WERI-Rb-1 (cell line): ENCODE results near the gene PRKD1.

Source experiments
- DNase-seq: peaks from one replicate; pipeline ENCODE4 v3.0.0-alpha.2; 2020
- H3K27ac ChIP-seq: fragments of 250-450 bp; sonication (Bioruptor Pico); 2 replicates; pipeline ENCODE4 v1.5.1; 2020; ENCODE audit warnings: mild to moderate bottlenecking, moderate library complexity
- H3K27me3 ChIP-seq: fragments of 250-450 bp; sonication (Bioruptor Pico); 2 replicates; pipeline ENCODE4 v1.5.1; 2021; ENCODE audit warnings: mild to moderate bottlenecking, low read depth, moderate library complexity; ENCODE audit not compliant: insufficient read depth, severe bottlenecking
- H3K36me3 ChIP-seq: fragments of 250-450 bp; sonication (Bioruptor Pico); 2 replicates; pipeline ENCODE4 v1.5.1; 2020; ENCODE audit warnings: mild to moderate bottlenecking, moderate library complexity
- H3K4me3 ChIP-seq: 2 replicates; pipeline ENCODE4 v1.5.1; 2011; ENCODE audit warnings: low read depth, mild to moderate bottlenecking, control low read depth, low read length
- H3K9me3 ChIP-seq: fragments of 250-450 bp; sonication (Bioruptor Pico); 2 replicates; pipeline ENCODE4 v1.5.1; 2021; ENCODE audit warnings: mild to moderate bottlenecking, moderate library complexity; ENCODE audit not compliant: severe bottlenecking
- TF ChIP-seq, protein P1 (sequence below): IDR thresholded peaks from 2 replicates; pipeline ENCODE4 v1.5.1; 2011; ENCODE audit warnings: low read depth, mild to moderate bottlenecking, control low read depth, inconsistent platforms, low read length

Gene PRKD1

DNA sequence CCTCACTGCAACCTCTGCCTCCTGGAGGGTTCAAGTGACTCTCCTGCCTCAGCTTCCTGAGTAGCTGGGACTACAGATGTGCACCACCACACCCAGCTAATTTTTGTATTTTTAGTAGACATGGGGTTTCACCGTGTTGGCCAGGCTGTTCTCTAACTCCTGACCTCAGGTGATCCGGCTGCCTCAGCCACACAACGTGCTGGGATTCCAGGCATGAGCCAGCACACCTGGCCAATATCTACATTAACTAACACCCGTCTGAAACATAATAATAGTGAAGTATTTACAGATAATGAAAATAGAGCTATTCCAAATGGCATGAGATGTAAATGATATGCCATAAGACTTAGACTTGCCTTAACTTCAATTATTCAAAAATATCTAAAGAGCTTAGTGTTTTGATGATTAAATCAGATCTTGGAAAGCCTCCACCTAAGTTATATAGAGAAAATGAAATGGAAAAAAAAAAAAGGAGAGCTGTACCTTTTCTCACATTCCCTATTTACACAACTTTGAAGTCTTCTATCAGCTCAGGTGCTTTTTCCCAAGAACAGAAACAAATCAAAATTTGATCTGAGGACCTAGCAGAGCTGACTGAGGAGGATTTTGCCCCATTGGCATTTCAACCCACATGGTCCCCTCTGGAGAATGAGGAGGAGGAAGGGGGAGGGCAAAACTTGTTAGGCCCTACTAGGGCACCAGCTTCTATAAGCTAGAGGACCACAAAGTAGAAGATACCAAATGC is 309.2 kb downstream of the PRKD1 start:
- H3K4me3 ChIP-seq = no peak overlapping the region
- no peak for DNase-seq
- H3K36me3 ChIP-seq = no peaks in the 10 kb centered on the region
- TF ChIP-seq, protein P1, sequence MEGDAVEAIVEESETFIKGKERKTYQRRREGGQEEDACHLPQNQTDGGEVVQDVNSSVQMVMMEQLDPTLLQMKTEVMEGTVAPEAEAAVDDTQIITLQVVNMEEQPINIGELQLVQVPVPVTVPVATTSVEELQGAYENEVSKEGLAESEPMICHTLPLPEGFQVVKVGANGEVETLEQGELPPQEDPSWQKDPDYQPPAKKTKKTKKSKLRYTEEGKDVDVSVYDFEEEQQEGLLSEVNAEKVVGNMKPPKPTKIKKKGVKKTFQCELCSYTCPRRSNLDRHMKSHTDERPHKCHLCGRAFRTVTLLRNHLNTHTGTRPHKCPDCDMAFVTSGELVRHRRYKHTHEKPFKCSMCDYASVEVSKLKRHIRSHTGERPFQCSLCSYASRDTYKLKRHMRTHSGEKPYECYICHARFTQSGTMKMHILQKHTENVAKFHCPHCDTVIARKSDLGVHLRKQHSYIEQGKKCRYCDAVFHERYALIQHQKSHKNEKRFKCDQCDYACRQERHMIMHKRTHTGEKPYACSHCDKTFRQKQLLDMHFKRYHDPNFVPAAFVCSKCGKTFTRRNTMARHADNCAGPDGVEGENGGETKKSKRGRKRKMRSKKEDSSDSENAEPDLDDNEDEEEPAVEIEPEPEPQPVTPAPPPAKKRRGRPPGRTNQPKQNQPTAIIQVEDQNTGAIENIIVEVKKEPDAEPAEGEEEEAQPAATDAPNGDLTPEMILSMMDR = no peak
- no peak overlapping the region for H3K27ac ChIP-seq
- no peaks in the 10 kb centered on the region for H3K9me3 ChIP-seq
- no peaks in the 10 kb centered on the region for H3K27me3 ChIP-seq

DNA sequence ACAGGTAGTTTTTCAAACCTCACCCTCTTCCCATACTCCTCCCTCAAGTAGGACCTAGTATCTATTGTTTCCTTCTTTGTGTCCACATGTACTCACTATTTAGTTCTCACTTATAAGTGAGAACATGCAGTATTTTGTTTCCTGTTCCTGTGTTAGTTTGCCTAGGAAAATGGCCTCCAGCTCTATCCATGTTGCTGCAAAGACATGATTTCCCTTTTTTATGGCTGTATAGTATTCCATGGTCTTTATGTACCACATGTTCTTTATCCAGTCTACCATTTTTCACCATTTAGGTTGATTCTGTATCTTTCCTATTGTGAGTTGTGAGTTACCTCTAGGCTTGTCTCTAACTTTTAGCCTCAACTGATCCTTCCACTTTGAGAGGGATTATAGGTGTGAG is 310.7 kb downstream of the PRKD1 start:
- no peaks in the 10 kb centered on the region for H3K36me3 ChIP-seq
- no peak overlapping the region for H3K27ac ChIP-seq
- no peaks in the 10 kb centered on the region for H3K27me3 ChIP-seq
- TF ChIP-seq, protein P1 = no peak
- H3K4me3 ChIP-seq = no peak overlapping the region
- DNase-seq = no peak
- no peaks in the 10 kb centered on the region for H3K9me3 ChIP-seq

DNA sequence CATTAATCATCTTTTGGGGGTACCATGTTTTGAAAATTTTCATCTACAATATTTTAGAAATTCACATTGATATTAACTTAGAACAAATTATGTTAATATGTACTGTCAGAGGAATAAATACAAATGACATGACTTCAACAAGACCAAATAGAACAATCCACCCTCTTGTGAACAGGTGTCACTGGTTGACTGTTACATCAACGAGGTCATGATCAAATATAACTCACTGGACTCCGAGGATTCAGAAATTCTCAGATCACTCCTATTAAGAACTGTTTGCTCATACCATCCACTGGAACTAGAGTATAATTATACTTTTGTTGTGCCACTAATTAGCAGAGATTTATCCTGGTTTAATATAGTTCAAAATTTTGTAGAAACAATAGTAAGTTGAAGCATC is 318.8 kb downstream of the PRKD1 start:
- H3K27ac ChIP-seq = no peak overlapping the region
- TF ChIP-seq, protein P1 = no peak
- H3K36me3 ChIP-seq = no peaks in the 10 kb centered on the region
- H3K9me3 ChIP-seq = no peaks in the 10 kb centered on the region
- no peaks in the 10 kb centered on the region for H3K27me3 ChIP-seq
- H3K4me3 ChIP-seq = no peak overlapping the region
- no peak for DNase-seq

DNA sequence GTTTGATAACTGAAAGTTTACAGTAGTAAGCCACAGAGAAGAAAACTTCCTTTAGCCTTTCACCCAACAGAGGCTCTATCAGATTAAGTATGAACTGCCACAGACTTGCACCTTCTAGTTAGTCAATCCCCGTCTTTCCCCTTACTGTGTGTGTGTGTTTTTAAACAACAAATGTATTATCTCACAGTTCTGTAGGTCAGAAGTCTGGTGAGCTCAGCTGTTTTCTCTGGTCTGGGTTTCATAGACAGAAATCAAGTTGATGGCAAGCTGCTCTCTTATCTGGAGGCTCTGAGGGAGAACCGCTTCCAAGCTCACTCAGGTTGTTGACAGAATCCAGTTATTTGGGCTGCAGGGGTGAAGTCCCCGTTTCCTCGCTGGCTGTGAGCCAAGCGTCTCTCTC is 320.5 kb downstream of the PRKD1 start:
- TF ChIP-seq, protein P1 = no peak
- Histone ChIP-seq H3K27ac (no peak overlapping the region), H3K4me3 (no peak overlapping the region), H3K9me3 (no peaks in the 10 kb centered on the region), H3K27me3 (no peaks in the 10 kb centered on the region), H3K36me3 (no peaks in the 10 kb centered on the region)
- no peak for DNase-seq

DNA sequence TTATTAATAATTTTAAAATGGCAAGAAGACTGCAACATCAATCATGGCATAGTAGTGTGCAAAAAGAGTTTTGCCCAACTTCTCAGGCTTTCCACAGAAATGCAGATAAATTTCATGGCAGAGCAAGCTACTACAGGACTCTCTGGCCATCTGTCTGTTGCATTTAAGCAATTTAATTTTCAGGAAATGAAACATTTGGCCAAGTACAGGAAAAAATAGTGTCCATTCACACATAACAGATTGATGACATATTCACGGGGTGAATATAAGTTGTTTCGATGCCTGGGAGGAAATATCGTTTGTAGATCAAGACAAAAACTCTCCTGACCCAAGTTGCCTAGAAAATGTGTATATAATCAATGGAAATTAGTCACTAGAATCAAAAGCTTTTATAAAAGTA is 324.0 kb downstream of the PRKD1 start:
- Histone ChIP-seq H3K27ac (no peak overlapping the region), H3K4me3 (no peak overlapping the region), H3K9me3 (no peaks in the 10 kb centered on the region), H3K36me3 (no peaks in the 10 kb centered on the region), H3K27me3 (no peaks in the 10 kb centered on the region)
- DNase-seq = no peak
- TF ChIP-seq, protein P1 = no peak

DNA sequence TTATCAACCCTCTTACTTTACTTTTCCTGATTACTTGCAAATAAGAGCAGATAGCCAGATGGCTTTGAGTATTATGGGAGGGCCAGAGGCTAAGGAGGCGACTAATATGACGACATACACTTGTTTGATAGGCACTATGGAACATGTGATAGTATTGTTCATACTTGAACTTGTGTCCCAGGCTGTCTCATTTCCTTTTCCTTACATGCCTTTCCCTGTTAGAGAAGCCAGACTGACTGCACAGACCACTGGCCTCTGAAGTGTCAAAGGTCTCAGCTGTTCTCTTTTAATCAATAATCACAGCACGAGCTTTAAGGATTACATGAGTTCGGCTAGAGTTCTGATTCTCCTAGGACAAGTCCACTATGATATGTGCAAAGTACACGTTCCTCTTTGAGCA is 326.0 kb downstream of the PRKD1 start:
- peak overlapping the region; percentile 48 for H3K27ac ChIP-seq
- no peaks in the 10 kb centered on the region for H3K27me3 ChIP-seq
- H3K9me3 ChIP-seq = no peaks in the 10 kb centered on the region
- no peak overlapping the region for H3K4me3 ChIP-seq
- no peaks in the 10 kb centered on the region for H3K36me3 ChIP-seq
- TF ChIP-seq, protein P1 = no peak
- DNase-seq = peak; percentile 9
